DMS53 treated with DMSO at 0.1 percent for 48 hours (cell line): ENCODE data around the gene DGCR8.

Experiments used
- DNase-seq: peaks from one replicate; lab custom pipeline; 2025; ENCODE audit not compliant: unreplicated experiment; lab: John Stamatoyannopoulos, UW

The DGCR8 gene

DNA sequence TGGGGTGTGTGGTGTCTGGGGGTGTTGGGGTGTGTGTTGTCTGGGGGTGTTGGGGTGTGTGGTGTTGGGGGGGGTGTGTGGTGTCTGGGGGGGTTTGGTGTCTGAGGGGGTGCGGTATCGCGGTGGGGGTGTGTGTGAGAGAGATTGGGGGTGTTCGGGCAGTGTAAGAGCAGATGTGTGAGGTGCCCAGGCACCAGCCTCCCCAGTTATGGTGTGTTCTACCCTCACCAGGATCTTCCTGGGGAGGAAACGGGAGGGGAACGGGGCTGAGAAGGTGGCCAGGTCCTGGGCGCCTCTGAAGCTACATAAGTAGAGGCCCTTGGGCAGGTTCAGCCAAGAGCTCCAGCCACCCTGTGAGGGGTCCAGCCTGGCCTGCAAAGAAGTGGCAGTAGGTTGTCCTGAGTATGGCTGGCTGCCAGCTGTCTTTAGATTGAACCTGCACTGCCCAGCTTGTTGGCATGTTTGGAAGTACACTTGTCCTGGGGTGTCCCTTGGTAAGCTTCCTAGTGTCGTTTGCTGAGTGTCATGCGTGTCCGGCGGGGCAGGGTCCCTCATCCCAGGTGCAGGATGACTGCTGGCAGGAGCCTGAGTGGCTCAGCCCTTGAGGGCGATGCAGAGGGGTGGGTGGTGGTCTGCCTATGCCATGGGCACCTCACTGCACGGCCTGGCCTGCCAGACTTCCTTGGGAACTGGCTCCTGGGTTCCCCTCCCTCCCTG is 43.5 kb downstream of the DGCR8 start:
- no peak for DNase-seq

DNA sequence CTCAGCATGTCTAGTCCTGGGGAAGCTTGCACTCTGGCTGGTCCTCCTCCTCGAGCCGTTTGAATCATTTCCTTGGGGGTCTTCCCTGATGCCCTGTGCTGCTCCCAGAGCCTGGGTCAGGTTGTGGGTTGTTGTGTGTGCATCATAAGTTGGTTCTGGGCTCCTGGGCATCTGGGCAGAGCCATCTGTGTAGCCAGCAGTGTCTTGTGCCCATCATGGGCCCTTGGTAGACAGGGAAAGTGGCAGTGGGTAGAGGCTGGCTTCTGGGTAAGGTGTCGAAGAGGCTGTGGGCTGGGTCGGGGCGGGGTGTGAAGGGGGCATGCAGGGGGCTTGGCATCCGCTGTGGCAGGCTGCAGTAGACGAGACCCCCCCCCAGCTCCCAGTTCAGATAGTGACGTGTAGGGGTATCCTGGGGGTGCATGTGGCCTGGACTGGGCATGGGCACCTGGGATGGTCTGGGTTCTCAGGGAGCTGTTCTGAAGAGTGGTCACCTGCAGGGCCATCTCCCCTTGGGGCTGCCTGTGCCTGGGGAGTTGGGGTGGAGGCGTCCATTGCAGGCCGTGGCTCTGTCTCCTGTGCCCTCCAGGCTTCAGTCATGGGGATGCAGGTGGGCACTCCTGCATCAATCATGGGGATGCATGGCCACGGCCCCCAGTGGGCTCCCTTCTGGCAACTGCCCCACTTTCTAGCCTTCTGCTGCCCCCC is 44.2 kb downstream of the DGCR8 start:
- no peak for DNase-seq

DNA sequence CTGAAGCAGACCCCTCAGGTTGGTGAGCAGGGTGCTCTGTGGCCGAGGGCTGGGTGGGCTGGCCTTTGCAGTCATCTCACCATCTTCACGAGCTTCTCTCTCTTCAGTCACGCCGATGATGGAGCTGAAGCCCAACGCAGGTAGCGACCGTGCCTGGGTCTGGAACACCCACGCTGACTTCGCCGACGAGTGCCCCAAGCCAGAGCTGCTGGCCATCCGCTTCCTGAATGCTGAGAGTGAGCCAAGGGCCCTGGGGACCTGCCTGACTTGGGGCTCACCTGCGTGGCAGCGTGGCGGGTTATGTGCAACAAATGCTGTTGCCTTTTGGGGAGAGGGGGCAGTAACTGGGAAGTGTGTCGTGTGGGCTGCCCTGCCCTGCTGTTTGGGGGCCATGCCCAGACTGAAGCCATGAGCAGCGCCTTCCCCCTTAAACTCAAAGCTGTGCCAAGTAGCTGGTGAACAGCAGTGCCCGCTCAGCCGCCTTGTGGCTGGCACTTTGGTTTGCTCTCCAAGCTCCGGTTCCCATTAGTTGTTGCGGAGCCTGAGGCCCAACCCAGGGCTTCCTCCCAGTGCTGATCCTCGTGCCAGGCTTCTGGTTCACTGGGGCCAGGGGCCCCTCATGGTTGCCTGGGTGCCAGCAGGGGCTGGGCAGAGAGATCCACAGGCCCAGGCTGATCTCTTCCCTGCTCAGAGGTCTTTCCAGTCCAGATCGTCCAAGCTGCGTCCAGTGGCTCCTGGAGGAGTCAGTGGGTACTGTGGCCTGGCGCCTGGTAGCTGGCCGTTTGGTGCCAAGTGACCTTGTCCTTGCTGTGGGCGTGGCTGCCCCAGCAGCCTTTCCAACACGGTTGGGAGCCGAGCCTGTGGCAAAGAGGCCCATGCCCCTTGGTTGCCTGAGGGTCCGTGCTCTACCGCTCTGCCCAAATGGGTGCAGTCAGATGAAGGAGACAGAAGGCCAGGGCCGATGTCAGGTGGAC is 45.4 kb downstream of the DGCR8 start:
- DNase-seq: no peak

DNA sequence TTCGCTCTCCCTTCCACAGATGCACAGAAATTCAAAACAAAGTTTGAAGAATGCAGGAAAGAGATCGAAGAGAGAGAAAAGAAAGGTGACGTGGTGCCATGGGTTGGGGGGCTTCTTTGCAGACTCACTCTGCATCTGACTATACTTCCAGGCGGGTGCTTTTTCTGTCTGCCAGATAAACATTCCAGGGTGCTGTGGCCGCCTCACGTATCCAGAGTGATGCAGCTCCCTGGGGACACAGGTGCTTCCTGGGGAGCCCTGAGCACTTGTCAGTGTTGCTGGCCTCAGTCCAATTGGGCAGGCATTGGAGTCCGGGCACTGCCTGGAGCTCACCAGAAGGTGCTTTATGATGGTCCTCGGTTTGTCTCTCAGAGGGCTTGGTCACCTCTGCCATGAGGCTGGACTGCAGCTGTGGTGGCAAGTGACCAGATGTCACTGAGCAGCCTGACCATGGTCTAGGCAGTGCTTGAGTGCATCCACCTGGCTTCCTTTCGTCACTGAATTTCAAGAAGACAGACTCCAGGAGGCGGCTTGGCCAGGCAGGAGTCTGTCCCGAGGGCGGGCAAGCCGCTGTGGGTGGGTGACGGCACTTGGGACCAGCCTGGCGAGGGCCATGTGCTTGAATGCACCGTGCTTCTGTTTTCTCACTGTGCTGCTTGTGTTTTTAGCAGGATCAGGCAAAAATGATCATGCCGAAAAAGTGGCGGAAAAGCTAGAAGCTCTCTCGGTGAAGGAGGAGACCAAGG is 46.4 kb downstream of the DGCR8 start:
- no peak for DNase-seq

DNA sequence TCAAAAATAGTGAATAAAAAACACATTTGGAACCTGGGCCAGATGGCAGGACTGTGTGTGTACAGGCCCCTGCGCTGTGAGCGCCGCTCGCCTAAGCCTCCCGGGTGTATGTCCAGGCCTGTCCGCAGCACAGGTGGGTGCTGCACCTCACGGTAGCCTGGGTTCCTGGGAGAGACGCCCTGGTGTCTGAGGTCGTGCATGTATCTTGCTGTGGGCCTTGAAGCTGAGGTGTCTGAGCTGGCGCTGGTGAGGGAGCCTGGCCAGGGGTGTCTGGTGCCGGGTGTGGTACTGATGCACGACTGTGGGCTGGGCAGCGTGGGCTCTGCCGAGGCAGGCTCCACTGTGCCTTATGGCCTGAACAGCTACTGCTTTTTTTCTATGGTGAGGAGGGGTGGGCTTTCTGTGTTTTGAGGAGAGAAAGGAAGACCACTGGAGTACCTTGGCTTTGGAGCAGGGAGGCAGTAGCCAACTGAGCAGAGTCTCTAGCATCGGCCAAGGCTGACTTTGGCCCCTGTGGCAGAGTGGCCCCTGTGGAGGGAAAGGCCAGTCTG is 47.4 kb downstream of the DGCR8 start:
- no peak for DNase-seq

DNA sequence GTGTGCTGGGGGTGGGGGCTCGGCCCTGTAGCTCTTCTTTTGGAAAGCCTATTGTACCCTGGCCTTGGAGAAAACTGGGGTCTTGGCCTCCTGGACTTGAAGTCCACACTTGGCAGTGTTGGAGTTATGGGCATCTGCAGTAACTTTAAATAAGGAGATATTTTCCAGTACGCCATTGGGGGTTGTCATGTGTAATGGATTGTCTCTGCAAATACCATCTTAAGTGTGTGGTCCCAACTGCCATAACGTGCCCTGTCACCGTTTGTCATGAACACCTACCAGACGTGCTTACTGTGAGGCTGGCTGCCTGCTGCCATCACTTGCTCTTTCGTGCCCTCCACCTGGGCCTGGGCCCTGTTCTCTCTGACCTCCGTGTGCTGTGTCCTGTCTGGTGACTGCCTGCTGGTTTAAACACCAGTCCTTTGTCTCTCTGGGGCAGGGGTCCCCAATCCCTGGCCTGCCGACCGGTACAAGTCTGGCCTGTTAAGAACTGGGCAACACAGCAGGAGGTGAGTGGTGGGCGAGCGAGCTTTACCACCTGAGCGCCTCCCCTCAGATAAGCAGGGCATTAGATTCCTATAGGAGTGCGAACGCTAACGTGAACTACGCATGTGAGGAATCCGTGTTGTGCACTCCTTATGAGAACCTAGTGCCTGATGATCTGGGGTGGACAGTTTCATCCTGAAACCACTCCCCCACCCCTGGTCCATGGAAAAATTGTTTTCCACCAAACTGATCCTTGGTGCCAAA is 48.0 kb downstream of the DGCR8 start:
- no peak for DNase-seq

DNA sequence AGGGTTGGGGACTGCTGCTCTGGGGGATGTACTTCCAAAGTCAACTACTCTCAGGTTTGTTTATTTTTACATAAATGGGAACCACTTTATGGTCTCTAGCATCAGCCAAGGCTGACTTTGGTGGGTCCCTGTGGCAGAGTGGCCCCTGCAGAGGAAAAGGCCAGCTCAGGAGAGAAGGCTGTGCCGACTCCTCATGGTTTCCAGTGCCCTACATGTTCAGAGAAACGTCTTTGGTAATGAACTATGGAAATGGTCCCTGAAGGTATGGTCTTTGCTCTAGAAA is 48.5 kb downstream of the DGCR8 start:
- no peak for DNase-seq

DNA sequence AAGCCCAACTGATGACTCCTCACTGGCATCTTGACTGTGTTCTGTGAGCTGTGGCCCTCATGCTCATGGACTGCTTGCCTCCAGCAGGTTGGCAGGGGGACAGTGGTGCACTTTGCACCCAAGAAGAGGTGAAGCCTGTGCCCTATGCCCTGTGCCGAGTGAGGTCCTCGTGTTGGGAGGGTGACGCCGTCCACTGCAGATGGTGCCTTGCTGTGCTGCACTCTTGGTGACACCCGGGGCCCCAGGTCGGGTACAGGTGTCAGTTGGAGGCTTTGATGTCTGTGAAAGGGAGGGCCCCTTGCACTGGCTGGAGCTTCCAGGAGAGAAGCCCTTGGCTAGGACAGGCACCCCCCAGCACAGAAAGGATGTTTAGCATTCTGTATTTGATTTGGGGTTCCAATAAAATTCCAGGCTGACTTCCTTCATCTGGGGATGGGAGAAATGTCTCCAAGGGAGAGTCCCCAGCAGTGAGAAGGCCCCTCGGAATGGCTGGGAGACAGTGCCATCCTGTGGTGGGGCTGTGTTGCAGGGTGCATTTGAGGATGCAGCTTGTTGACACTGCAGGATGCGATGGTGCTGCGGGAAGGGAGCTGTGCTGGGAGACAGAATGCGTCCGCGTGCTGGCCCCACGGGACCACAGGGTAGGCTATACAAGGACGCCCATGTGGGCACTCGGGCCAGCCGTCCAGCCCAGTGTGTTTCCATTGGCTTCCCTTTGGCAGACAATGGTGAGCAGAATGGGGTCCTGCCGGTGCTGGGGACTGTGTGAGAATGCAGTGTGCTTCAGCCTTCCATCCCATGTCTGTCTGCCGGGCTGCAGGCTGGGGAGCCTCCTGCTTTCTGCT is 49.1 kb downstream of the DGCR8 start:
- no peak for DNase-seq

DNA sequence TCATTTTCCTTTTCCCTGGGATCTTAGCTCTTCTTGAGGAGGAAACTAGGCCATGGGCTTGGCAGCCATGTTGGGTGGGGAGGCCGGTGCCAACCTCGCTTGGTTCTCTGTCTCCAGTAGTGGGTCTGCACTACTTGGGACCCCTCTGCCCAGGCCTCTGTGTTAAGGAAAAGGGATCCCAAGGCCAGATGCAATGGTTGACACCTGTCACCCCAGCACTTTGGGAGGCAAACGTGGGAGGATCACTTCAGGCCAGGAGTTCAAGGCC is 49.6 kb downstream of the DGCR8 start:
- no peak for DNase-seq

DNA sequence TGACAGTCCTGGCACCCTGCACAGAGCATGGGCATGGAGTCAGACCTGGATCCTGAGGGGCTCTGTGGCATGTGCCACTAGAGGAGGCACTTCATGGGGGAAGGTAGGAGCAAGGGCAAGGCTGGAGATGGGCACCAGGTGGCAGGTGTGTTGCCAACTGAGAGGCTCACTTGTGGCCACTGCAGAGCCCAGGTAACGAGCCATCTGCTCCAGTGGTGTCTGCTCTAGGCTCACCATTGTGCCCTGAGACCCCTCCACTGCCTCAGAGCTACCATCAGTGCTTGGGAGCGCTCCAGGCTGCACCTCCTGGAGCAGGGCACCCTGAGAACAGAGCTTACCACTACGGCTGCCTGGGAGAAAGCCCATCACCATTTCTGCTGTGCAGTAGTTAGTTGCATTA is 50.3 kb downstream of the DGCR8 start:
- no peak for DNase-seq

DNA sequence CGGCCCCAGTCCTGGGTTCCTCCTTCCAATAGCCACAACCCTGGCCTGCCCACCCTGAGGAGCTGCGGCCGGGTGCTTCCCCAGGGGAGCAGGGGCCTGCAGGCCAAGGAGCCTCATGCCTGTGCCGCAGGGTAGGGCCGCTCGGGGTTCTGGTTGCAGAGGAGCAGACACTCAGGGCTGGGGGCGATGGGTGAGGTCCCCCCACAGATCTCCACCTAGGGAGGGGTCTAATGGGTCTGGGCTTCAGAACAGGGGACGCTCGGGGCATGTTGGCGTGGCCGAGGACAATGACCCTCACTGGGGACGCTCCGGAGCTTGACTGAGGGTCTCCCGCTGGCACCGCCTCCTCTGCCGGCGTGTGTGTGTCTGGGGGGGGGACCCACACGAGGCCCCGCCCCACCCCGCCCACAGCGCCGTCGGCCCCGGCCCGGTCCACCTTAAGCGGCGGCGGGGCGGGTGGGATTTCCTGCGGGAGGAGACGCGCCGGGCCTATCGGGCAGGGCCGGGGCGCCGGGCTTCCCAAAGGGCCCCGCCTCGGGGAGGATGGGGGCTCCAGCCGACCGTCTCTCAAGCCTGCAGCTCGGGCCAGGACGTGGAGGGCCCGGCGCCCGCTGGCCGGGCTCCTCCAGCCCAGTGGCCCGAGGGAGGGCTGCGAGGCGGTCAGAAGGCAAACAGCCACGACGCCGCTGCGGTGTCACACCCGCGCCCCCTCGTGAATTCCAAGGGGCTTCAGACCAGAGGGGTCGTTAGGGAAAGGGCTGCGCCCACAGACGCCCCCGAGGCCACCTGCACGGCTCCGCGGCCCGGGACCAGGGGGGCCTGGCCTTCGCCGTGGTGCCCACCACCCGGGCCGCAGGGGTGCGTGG is 50.9 kb downstream of the DGCR8 start:
- no peak for DNase-seq

DNA sequence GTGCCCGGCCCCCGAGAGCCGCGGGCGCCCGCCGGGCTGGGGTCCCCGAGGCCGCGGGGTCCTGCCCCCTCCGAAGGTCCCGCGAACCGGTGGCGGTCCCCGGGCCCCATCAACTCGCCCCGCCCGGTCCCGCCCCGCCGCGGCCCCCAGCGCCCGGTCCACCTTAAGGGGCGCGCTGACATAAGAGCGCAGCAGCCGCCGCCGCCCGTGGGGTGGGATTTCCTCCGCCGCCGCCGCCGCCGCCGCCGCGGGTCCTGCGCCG is 51.5 kb downstream of the DGCR8 start, which contains the start of gene ZDHHC8:
Gene ZDHHC8, plus strand, starts transcription at position 208 of the 262 bp plus-strand sequence. CDS start 144 bp downstream, outside the sequence.
- DNase-seq: no peak

DNA sequence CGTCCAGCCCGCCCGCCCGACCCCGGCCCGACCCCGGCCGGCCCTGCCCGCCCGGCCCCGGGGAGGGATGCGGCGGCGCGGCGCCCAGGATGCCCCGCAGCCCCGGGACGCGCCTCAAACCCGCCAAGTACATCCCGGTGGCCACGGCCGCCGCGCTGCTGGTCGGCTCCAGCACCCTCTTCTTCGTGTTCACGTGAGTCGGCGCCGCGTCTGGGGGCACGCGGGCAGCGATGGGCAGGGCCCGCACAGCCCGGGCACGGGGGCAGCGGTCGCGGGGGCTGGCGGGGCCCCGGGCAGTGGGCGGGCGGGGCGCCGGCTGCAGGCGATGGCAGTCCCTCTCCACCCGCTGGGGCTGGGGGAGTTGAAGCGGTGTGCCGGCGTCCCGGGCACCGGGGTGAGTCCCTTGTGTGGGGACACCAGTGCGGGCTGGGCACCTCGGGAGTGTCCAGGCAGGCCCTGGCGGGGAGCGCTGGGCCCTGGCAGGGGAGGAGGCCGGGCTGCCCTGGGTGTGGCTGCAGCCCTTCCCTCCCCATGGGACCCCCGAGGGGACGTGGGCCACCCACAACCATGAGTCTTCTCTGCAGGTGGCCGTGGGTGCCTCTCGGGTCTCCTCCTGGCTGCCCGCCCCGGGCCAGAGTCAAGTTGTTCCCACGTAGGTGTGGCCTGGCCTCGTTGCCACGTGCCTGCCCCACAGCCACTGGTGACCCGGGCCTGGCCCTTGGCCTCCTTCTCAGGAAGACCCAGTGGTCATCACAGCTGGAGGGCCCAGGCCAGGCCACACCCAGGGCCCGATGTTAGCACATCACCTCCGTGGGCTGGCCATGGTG is 52.0 kb downstream of the DGCR8 start:
- DNase-seq: no peak

DNA sequence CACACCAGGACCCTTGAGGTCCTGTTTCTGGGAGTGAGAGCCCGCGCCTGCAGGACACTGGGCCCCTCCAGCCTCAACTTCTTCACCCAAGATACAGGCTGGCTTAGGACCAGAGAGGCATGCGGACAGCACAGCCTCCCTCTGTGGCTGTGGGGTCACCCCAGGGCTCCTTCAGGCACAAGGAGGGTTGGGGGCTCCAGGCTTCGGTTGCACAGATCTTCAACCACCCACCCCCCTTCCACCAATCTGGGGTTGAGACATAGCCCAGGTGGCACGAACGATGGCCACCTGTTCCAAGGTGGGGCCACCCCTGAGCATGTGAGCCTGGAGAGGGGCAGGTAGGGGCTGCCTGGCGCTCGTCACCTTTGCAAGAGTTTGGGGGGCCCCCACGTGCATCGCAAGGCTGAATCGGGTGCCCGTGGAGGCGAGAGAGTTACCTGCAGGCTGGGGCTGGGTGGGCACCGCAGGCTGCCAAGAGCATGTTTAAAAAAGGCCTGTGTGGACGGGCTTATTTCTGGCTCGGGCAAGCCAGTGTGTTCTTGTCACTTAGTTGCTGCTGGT is 52.7 kb downstream of the DGCR8 start:
- DNase-seq: no peak

DNA sequence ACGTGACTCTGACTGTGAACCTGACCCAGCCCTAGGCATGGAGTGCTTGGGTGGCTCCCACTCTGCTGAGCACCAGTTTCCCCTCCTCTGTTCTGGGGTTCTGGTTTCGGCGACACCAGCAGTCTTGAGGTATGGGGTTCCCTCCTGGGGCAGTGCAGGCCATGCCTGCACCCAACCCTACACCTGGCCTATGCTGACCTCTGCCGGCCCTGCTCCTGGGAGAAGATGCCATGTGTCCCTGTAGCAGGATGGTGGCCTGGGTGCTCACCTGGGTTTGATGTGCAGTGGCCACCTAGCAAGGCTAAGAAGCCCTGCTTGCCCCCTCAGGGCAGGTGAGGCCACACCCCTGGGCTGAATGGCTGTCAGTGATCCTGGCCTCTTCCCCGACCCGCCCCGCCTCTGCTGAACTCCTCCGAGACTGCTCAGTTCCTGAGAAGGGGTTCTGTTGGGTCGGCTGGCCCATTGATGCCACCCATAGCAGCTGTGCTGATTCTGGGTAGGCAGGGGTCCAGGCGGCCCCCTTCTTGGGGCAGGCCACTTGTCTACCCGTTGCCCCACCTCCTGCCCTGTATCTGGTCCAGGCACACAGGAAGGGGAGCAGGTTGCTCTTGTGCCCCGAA is 54.0 kb downstream of the DGCR8 start:
- no peak for DNase-seq

DNA sequence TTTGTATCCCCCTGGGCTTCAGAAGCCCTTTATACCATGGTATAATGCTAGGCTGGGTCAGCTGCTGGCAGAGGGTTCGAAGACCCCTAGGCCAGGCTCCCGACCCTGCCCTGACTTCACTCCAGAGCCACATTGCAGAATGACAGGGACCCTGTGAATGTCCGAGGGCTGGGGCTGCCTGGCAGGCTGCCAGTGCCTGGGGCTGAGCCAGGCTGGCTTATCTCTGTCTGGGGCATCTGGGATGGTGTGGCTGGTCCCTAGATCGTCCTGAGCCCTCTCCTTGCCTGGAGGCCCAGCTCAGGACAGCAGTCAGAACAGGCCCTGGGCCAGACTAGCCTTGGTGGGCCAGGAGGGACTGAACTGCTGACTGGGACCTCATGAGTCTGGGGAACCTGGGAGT is 55.2 kb downstream of the DGCR8 start:
- no peak for DNase-seq
